Activated T-helper 9 cell treated with anti-CD3 and anti-CD28 coated beads, Interleukin-2, amount 50 U/mL, for 16 hours (primary cell): ENCODE results near the gene PLCD4.

Source experiments
- DNase-seq: peaks from one replicate; pipeline ENCODE4 v3.0.0-alpha.2; 2020; ENCODE audit warnings: low read depth

The PLCD4 gene

DNA sequence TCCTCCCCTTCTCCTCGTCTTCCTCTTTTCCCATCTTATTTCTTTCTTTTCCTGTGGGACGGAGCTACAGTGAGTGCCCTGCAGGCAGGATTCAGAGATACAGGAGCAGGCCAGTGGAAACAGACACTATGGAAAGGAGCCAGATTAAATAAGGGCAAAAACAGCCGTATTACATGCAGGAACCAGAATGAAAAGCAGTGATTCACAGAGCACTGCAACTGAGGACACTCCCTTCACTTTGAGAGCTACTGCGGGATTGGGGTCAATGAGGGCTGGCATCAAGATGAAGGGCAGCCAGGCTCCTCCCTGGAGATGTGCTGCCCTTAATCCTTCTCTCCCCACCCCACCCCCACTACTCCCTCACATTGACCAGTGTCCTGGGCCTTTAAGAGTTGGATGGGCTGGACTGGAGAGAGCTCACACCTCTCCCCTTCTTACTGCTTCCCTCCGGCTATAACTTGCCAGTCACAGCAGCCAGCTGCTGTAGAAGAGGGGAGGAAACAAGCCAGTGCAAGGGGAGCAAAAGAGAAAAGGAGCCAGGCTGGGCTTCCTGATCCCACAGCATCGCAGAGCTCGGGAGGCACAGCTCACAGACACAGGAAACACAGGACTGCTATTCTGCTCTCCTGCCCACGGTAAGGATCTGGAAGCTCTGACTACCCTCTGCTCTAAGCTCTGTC lies at the start of gene PLCD4:
Gene PLCD4 (plus strand): TSS at position 464 of the 680 bp plus-strand sequence. CDS start 7,841 bp downstream, outside the sequence.
- no peak for DNase-seq

DNA sequence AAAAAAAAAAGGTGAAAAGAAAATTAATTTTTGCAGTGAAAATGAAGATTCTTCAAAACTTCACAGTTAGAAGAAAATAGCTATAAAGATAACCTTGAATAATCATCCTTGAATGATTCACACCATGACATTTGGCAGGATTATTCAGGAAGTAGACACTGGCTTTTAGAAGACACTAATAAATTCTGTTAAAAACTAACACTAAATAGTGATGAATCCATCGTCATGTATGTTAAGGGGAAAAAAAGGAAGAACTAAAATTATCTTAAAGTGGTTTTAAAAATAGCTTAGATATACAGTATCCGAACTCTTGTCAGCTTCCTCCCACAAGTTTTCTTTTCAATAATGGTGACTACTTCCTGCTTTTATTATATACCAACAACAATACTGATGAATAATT lies 49.8 kb upstream of the PLCD4 start:
- DNase-seq: no peak

DNA sequence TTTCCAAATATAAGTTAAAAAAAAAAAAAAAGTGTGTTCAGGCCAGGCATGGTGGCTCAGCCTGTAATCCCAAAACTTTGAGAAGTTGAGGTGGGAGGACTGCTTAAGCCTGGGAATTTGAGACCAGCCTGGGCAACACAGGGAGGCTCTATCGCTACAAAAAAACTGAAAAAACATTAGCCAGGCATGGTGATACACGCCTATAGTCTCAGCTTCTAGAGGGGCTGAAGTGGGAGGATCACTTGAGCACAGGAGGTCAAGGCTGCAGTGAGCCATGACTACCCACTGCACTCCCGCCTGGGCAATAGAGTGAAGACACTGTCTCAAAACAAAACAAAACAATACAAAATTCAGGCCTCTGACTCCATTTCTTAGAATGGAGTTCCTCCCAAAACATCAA lies 48.7 kb upstream of the PLCD4 start:
- DNase-seq: no peak

DNA sequence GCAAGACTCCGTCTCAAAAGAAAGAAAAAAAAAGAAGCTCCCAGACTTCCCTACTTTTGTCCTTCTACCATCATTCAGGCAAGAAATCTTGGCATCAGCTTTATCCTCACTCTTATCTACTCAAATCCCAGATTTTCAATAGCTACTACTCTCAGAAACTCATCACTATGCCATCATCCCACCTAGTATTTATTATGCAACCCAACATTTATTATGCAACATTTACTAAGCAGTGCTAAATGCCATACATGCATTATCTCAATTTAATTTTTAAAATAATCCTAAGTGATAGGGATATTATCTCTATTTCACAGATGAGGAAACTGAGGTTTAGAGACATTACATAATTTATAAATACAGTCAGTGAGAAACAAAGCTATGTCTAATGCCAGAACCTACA lies 43.6 kb upstream of the PLCD4 start:
- no peak for DNase-seq

DNA sequence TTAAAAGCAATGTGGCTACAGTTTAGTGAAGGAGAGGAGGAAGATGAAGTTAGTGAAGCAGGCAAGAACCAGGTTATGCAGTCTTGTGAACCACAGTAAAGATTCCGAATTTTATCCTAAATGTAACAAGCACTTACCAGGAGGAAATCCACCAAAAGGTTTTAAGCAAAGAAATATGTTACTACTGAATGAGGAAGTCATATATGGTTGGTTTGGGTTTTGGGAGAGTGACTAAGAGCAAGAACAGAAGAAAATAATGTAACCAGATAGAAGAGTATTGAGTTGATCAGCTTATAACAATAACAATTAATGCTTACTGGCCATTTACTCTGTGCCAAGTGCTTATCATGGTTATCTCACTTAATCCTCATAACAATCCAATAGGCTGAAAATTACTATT lies 41.4 kb upstream of the PLCD4 start:
- DNase-seq: no peak

DNA sequence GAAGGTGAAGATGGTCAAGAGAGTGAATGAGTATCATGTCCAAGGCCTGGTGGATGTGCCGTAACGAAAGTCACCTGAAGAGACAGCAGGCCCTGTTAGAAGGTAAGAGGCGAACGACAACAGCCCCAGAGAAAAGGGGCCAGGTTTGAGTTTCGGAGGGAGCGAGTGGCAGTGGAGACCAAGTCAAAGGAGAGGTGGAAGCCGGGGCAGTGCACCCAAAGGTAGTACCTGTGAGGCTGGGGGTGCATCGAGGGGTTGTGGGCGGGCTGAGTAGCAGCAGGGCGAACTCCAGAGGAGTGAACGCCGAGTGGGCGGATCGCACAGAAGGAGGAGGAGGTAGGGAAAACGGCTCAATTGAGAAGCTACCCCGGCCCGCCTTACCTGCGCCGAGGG lies 39.9 kb upstream of the PLCD4 start:
- DNase-seq: no peak

DNA sequence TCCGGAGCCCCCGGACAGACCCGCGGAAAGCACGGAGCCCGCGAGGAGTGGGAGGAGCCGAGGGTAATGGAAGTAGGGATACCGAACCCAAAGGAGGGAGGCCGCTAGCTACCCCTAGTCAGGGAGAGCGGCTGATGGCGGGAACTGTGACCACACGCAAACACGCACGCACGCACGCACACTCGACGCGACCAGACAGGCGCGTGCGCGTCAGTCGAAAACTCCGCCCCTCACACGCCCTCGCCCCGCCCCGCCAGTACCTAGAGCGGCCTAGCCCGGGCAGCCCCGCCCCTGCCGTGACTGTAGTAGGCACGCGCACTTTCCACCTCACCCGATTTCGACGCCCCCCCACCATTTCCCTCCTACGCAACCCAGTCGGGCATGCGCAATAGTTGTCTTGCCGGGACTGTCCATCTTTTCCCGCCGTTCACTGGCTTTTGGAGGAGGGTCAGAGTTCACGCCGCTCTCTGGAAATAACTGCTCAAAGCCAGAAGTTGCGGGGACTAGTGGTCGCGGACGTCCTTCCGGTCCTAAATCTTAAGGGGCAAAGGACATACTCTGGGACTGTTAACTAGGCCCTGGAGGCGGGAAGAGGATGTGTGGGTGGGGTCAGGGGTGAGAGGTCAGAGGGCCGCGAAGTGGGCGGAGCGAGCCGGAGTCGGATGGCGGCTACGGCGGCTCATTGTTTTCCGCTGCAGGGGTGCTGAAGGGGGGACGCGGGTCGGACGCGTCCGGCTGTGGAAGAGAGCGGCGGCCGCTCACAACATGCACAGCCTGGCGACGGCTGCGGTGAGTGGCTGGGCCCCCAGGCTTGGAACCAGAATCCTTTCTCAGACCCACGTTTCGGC lies 39.3 kb upstream of the PLCD4 start, which contains the start of the genes CNOT9 and USP37:
Gene CNOT9 (plus strand): TSS at position 650 of the 848 bp plus-strand sequence. CDS start 116 bp downstream, at position 766.
Gene USP37 (minus strand): TSS at position 162 of the 848 bp plus-strand sequence. CDS start 9,698 bp downstream, outside the sequence.
- DNase-seq: peak; percentile 100

DNA sequence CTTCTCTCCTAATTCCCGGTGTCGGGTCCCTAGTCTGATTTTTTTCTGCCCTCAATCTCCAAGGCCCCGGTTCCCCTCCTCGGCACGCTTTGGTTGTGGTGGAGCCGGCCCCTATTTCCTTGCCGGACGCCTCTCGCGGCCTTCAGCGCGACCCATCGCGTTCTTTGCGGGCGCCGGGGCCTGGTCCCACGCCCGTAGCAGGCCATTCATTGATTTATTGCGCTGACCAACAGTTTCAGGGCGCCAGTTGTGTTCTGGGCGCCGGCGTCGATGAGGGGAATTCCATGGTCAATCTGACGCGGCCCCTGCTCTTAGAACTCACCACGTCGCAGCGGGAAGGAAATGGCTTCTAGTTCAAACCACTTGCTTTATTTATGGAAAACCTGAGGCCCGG lies 38.7 kb upstream of the PLCD4 start:
- DNase-seq: peak; percentile 42

DNA sequence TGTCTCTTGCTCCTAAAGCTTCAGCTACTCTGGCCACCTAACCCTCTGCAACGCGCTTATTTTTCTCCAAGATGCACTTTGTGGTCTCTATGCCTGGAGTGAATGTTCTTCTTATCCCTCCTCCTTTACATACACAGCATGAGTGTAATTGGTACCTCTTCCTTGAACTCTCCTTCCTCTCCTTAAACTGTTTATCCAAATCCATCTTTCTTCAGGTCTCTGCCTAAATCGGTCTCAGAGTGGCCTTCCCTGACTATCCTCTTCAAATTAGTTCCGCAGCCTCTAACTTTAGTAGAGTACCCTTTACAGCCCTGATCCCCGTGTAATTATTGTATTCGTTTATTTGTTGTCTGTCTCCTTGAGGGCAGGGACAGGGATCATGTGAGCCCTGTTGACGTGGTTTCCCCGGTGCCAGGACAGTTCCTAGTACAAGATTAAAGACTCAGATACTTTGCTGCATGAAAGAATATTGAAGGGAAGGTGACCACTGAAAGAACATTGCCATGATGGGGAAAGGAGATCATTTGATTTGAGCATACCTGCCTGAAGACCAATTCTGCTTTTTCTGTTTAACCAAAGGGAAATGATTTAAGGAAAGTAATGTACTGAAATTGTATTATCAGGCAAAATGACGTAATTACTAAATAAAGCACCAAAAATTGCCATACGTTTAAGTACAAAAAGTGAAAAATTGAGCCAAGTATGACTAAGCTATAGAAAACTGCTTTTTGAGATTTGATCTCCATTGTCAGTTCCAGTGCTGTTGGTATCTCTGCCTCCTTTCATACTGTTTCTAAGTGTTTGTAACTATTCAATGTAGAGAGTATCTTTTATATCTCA lies 37.8 kb upstream of the PLCD4 start:
- DNase-seq: no peak

DNA sequence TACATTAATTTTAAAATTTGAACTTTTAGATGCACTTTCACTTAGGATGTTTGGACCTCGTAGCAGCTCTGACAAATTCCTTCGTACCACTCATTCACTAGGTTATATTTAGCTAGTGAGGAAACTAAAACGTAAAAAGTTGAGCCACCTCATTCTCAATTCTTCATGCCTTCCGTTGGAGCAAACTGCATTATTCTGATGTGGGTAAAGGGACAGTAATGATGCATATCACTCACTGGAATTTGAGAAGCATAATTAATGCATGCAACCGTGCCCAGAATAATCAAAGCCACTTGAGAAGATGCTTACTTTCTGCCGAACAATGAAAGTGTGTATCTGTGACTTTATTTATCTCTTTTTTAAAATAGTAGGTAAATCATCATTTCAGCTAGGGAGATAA lies 36.8 kb upstream of the PLCD4 start:
- no peak for DNase-seq

DNA sequence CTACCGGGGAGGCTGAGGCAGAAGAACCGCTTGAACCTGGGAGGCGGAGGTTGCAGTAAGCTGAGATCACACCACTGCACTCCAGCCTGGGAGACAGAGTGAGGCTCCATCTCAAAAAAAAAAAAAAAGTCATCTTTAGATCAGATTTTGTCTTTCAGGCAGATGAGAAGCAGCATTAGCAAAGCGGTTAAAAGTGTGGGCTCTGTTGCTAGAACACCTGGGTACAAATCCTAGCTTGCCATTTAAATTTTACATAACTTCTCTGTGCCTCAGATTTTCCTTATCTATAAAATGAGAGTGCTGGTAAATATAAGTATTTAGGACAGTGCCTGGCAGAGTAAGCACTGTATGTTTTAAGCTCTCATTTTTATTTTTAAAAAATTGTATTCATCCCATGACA lies 30.8 kb upstream of the PLCD4 start:
- DNase-seq: no peak

DNA sequence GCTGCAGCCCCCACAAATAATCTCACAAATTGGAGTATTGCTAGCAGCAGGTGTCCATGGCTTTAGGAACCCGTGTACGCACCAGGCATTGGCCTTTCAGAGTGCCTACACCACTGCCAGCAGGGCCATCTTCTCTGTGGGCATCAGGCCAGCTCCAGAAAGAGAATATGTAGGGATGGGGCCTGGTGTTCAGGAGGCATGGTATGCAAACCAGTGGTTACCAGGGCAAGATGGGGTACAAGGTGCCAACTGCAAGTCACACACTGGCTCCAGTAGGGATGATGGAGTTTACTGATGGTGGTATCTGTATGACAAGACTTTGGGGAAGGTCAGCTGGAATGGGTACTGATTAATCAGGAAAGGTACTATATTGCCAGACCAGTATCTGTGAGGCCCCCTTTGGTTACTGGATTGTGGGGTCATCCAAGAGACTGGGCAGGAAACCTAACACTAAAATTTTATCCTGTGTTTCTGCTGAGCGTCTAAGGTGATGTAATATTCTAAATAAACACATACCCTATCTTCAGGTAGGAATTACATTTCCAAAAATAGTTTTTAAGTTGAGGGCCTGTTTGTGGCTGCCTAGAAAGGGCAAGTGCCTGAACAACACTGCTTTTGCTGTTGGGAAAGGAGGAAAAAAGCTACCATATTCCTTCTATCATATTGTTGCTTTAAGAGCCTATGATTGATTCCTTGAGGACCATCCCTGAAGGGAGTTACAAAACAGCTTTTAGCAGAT lies 30.0 kb upstream of the PLCD4 start:
- no peak for DNase-seq

DNA sequence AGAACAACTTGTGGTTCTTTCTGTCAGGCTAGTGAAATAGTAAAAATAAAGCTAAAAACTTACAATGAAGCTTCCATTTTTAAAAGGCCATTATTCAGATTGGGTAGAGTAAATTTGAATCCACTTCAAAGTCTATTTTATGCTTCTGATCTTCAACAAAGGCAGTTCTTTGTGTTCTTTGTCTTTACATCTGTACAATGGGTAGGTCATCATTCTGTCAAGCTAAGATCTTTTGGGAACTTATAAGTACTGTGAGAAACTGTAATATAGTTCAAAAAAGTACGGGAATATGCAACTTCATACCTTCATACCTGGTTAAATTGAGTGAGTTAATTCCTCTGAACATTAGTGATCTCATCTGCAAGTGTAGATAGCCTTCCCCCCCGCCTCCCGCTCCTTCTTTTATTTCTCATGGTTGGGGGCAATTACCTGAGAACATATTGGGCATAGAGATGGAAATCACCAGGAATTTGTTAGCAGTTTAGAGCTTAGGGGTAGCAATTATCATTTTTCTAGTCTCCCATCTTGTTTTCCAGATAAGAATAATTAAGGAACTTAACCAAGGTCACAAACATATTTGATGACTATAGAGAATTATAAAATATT lies 29.3 kb upstream of the PLCD4 start:
- no peak for DNase-seq

DNA sequence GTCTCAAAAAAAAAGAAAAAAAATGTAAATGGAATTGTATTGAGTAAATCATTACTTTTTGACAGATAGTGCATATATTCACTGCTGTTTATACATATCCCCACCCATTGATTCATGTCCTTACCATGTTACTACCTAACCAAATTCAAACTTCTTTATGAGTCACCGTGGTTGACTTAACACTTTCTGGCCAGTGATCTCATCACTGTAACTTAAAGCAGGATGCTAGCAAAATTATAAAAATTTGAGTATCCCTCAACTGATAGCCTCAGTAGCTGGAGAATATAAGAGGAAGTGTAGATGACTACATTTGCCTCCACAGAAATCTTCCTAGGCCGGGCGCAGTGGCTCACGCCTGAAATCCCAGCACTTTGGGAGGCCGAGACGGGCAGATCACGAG lies 25.6 kb upstream of the PLCD4 start:
- DNase-seq: no peak

DNA sequence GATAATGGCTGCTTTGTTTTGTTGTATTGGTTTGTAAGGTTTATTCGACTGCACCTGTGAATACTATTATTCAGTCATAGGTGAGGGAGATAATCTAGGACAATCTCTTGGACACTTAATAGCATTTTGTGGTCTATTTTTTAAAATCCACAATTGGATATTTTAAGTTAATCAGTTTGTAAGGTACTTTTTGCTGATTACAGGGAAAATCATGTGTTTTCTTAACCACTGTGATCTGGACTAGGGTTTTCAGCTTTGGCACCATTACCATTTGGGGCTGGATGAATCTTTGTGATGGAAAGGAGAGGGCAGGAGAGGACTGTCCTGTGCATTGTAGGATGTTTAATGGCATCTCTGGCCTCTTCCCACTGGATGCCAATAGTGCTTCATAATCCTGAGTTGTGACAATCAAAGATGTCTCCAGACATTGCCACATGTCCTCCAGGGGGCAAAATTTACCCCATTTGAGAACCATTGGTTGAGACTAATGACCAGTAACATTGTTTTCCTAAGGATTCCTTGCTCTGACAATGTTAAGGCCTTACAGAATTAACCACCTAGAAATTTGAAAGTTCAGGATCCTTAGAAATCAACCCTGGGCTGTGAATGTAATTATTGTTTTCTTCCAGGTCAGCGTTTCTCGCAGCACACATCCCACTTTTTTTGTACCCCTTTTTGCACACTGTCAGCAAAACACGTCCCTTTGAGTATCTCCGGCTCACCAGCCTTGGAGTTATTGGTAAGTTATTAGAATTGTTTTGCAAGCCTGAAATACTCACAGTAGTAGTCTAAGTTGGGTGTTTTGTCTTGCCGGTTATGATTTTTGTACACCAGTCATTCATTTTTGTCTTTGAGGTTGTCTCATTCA lies 23.5 kb upstream of the PLCD4 start:
- DNase-seq: no peak

DNA sequence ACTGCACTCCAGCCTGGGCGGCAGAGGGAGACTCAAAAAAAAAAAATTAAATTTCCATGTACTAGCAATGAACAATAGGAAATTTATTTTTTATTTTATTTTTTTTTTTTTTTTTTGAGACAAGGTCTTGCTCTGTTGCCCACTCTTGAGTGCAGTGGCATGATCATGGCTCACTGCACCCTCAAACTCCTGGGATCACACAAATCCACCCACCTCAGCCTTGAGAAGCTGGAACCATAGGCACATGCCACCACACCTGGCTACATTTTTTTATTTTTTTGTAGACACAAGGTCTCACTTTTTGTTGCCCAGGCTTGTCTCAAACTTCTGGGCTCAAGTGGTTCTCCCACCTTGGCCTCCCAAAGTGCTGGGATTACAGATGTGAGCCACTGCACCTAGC lies 22.2 kb upstream of the PLCD4 start:
- DNase-seq: no peak

DNA sequence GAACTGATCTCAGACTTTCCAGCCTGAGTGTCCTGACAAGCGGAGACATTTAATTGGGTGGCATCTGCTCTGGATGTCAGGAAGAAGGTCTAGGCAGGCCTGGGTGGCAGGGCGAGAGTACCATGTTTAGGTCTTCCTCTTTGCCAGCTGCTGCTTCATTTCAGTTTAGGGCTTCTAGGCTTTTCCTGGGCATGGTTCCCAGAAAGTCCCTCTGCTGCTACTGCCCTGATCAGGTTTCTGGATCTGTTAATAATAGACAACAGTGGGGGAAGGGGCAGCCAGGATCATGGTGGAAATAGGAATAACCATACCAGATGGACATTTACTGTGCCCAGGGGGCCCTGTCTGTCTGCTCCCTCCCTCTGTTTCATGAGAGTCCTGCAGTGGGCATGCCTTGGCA lies 2.3 kb upstream of the PLCD4 start:
- DNase-seq: no peak

DNA sequence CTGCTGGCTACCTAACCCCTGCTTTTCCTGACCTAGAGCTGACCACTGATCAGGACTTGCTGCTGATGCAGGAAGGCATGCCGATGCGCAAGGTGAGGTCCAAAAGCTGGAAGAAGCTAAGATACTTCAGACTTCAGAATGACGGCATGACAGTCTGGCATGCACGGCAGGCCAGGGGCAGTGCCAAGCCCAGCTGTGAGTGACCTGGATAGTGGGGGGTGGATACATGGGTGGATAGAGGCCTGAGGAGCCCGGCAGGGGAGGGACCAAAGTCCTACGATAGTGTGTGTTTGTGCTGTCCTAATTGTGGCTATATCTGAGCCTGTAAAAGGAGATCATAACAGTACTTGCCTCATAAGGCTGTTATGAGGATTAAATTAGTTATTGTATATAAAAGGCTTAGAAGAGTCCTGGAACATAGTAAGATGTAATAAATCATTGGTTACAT lies 8.2 kb downstream of the PLCD4 start:
- no peak for DNase-seq

DNA sequence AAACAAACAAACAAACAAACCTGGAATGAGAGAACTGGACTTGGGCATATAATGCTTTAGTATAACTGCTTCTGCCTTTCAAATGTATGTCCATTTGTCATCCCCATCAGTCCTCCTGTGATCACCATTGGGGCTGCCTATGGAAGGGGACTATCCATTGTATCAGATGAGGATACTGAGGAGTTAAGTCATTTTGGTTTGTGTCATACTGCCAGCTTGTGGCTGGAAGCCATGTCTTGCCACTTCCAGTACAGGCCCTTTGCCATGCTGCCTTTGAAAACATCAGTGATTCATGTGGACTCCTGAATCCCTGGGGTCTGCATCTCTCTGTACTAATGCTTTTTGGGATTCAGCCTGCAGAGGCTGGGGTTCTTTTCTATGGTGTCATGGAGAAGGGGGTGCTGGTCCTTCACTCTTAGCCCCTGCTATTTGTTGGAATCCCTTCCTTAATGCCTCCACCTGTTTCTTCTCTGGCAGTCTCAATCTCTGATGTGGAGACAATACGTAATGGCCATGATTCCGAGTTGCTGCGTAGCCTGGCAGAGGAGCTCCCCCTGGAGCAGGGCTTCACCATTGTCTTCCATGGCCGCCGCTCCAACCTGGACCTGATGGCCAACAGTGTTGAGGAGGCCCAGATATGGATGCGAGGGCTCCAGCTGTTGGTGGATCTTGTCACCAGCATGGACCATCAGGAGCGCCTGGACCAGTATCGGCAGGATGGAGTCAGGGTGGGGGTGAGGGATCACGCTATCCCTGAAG lies 10.6 kb downstream of the PLCD4 start:
- DNase-seq: no peak
